Neural cell (in vitro differentiated cells): ENCODE data around the gene DEGS2.

Experiments used
- TAF1 ChIP-seq: IDR thresholded peaks from 2 replicates; pipeline ENCODE4 v1.6.1; 2012; ENCODE audit warnings: low read depth
- TF ChIP-seq, protein P1 (sequence below): fragments of 450-650 bp; IDR thresholded peaks from 2 replicates; pipeline ENCODE4 v1.5.1; 2014; ENCODE audit warnings: antibody characterized with exemption, mild to moderate bottlenecking, moderate library complexity; ENCODE audit not compliant: poor library complexity, severe bottlenecking

DNA sequence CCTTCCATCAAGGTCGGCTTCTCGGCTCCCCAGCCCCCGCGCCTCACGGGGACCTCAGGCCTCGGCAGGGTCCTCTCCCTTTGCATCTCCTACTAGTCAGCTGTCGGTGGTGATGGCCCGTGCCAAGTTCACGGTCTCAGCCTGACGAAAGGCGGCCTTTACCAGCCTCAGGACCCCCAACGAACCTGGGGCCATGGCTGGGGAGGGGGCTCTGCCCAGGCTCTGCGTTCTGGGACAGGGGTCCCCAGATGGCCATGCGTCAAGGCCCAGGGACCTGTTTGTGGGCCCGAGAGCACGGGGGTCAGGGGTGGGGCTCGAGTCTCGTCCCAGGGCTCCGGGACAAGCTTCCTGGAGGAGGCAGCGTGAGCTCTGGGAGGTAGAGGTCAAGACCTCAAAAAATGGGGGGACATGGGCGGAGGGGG lies 32.8 kb upstream of the DEGS2 start:
- TF ChIP-seq, protein P1, sequence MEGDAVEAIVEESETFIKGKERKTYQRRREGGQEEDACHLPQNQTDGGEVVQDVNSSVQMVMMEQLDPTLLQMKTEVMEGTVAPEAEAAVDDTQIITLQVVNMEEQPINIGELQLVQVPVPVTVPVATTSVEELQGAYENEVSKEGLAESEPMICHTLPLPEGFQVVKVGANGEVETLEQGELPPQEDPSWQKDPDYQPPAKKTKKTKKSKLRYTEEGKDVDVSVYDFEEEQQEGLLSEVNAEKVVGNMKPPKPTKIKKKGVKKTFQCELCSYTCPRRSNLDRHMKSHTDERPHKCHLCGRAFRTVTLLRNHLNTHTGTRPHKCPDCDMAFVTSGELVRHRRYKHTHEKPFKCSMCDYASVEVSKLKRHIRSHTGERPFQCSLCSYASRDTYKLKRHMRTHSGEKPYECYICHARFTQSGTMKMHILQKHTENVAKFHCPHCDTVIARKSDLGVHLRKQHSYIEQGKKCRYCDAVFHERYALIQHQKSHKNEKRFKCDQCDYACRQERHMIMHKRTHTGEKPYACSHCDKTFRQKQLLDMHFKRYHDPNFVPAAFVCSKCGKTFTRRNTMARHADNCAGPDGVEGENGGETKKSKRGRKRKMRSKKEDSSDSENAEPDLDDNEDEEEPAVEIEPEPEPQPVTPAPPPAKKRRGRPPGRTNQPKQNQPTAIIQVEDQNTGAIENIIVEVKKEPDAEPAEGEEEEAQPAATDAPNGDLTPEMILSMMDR = no peak
- TF ChIP-seq TAF1 = no peak
